ENCODE results near the gene SLC2A9. TPM values are rescaled to one million over a fixed set of nuclear protein-coding genes. Genes with fewer than 3 reads are reported as not detected.

The SLC2A9 gene
- total and polyA plus RNA-seq, 2 of the 8 experiments (the other 6 are each of a cell fraction or from before 2014, with no cell fraction given) = 0.20 to 0.26 TPM

DNA sequence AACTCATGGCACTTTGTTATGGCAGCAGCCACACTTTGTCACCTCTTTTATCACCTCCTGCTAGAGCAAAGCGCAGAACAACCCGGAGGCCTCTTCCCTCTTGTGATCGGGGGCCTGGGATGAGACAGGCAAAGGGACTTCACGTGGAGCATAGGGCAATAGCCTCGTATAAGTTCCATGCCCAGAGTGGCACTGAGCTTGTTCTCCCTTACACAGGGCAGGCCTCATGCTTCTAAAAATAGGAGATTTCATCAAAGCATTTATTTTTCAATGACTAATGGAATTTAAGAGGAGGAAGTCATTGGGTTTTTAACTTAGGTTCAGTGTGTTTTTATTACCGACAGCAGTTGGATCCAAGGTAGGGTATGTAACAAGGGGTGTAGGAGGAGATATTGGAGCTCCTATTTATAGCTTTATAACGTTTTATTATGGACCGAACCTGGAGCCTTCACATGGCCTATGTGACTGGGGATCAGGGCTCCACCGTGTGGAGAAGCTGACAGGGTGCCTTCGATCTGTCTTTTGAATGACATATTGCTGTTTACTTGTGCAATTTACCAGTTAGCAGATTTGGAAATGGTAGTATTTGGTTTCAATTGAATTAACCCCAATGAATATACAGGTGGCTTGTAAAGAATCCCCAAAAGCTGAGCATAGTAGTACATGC lies 93.8 kb downstream of the SLC2A9 start:
- DNase-seq (ENCODE audit: low read depth in 1 of 2, low spot score in 2 of 2) = no peak
- TF ChIP-seq, protein P1, sequence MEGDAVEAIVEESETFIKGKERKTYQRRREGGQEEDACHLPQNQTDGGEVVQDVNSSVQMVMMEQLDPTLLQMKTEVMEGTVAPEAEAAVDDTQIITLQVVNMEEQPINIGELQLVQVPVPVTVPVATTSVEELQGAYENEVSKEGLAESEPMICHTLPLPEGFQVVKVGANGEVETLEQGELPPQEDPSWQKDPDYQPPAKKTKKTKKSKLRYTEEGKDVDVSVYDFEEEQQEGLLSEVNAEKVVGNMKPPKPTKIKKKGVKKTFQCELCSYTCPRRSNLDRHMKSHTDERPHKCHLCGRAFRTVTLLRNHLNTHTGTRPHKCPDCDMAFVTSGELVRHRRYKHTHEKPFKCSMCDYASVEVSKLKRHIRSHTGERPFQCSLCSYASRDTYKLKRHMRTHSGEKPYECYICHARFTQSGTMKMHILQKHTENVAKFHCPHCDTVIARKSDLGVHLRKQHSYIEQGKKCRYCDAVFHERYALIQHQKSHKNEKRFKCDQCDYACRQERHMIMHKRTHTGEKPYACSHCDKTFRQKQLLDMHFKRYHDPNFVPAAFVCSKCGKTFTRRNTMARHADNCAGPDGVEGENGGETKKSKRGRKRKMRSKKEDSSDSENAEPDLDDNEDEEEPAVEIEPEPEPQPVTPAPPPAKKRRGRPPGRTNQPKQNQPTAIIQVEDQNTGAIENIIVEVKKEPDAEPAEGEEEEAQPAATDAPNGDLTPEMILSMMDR (IDR thresholded peaks at IDR 0.05; ENCODE audit: control extremely low read depth in 1 of 3, insufficient read depth in 1 of 3, low read depth in 1 of 3, low read length in 3 of 3) = peak in 2 of 3 experiments; percentile 16 to 18; a peak in 1 of 4 replicates
- TF ChIP-seq RAD21 (IDR thresholded peaks at IDR 0.05 in 1 of 2, conservative IDR thresholded peaks at IDR 0.05 in 1 of 2; ENCODE audit: low read depth in 2 of 2, low read length in 2 of 2) (peak; percentile 14 to 25; a peak in 2 of 4 replicates), RFX5 (IDR thresholded peaks at IDR 0.05; ENCODE audit: borderline replicate concordance, low read depth, low read length) (no peak), NANOG (IDR thresholded peaks at IDR 0.05; ENCODE audit: insufficient read depth, low read depth, low read length, poor library complexity, severe bottlenecking) (no peak), SIN3A (conservative IDR thresholded peaks at IDR 0.05 in 1 of 2, IDR thresholded peaks at IDR 0.05 in 1 of 2; ENCODE audit: low read depth in 1 of 2, low read length in 2 of 2) (no peak), JUN (IDR thresholded peaks at IDR 0.05; ENCODE audit: low read depth, low read length) (no peak)
- POLR2A ChIA-PET (ENCODE audit: partially characterized antibody) = no interaction called here

More for the DNA sequence above, 93.8 kb downstream of the SLC2A9 start:
- no peak overlapping the region for H2BK5ac ChIP-seq (ENCODE audit: low read depth, low read length)
- no peaks in the 10 kb centered on the region for H3K36me3 ChIP-seq (ENCODE audit: control insufficient read depth in 2 of 4, insufficient read depth in 4 of 4, low read length in 3 of 4)
- no peak overlapping the region for H3K9ac ChIP-seq (replicated peaks in 1 of 4; ENCODE audit: extremely low read depth in 1 of 4, low read depth in 3 of 4, low read length in 3 of 4)
- H3K4ac ChIP-seq (replicated peaks; ENCODE audit: insufficient read length, low read depth, low read length) = no peak overlapping the region
- no peak overlapping the region for H3K4me2 ChIP-seq (ENCODE audit: insufficient read depth in 1 of 2, low read depth in 2 of 2, low read length in 2 of 2)
- no peak overlapping the region for H4K5ac ChIP-seq (ENCODE audit: insufficient read length, low read depth, low read length)
- H3K9me3 ChIP-seq (ENCODE audit: insufficient read depth in 2 of 2, low read depth in 1 of 2, low read length in 1 of 2) = no peaks in the 10 kb centered on the region
- H4K8ac ChIP-seq (ENCODE audit: extremely low read depth, insufficient read depth, low read length) = no peak overlapping the region
- H3K23ac ChIP-seq (ENCODE audit: insufficient read length) = no peak overlapping the region
- H3K79me1 ChIP-seq (ENCODE audit: low read depth, low read length) = no peaks in the 10 kb centered on the region
- no peak overlapping the region for H2BK12ac ChIP-seq (ENCODE audit: low read depth, low read length)
- H3K4me1 ChIP-seq (replicated peaks in 1 of 4; ENCODE audit: control insufficient read depth in 3 of 4, insufficient read depth in 4 of 4, low read length in 3 of 4) = no peaks in the 10 kb centered on the region
- H2BK15ac ChIP-seq (ENCODE audit: low read length) = no peak overlapping the region
- 84% methylated on average over 10 of the region's 10 CpGs; no CpG with 5 or more reads in 1 of the 2 experiments for WGBS, 2 experiments (ENCODE audit: extremely low coverage in 1 of 2, insufficient coverage in 1 of 2, insufficient read length in 1 of 2, insufficient replicate concordance in 2 of 2, low coverage in 1 of 2, low lambda C conversion rate in 2 of 2, missing lambda C conversion rate in 1 of 2)
- no peak overlapping the region for H2AK5ac ChIP-seq (ENCODE audit: low read depth, low read length)
- no peak overlapping the region for H3K18ac ChIP-seq (ENCODE audit: extremely low read depth, low read length)
- H3K79me2 ChIP-seq (ENCODE audit: control insufficient read depth in 1 of 2, insufficient read depth in 2 of 2, low read length in 2 of 2) = no peaks in the 10 kb centered on the region
- H2BK120ac ChIP-seq (replicated peaks; ENCODE audit: low read depth, low read length) = no peak overlapping the region
- no peaks in the 10 kb centered on the region for H4K20me1 ChIP-seq (replicated peaks in 1 of 2; ENCODE audit: control insufficient read depth in 1 of 2, insufficient read depth in 2 of 2, low read length in 2 of 2)
- no peak overlapping the region for H3K14ac ChIP-seq (ENCODE audit: insufficient read length)
- no peak overlapping the region for H3K27ac ChIP-seq (ENCODE audit: low read depth, low read length)
- H3K4me3 ChIP-seq (ENCODE audit: extremely low read depth in 1 of 4, insufficient read depth in 2 of 4, low read depth in 3 of 4, low read length in 4 of 4) = no peak overlapping the region
- no peak overlapping the region for H4K91ac ChIP-seq (replicated peaks; ENCODE audit: insufficient read length, low read length)
- H2AFZ ChIP-seq (ENCODE audit: low read length) = no peak overlapping the region
- H3K27me3 ChIP-seq (replicated peaks in 1 of 4; ENCODE audit: control insufficient read depth in 3 of 4, extremely low read depth in 1 of 4, insufficient read depth in 3 of 4, low read length in 3 of 4) = peaks cover 0 to 2% (median 0%) of the 10 kb centered on the region in 4 experiments; a peak in 1 of 7 replicates
- CTCF ChIA-PET (ENCODE audit: partially characterized antibody) = interaction anchor here (0.6 to 10.2 kb wide), 9 partner anchors 8 to 420 kb away, joined by 3 to 60 read pairs (median 3); no protein-coding TSS in a partner anchor
- H2BK20ac ChIP-seq (ENCODE audit: low read length) = no peak overlapping the region
- no peak overlapping the region for H3K56ac ChIP-seq (replicated peaks; ENCODE audit: insufficient read length, low read depth, low read length)
- no peaks in the 10 kb centered on the region for H3K23me2 ChIP-seq (ENCODE audit: low read depth, low read length)
- FAIRE-seq = no peak
